Measurements from ENCODE around the gene SPG21.

DNA sequence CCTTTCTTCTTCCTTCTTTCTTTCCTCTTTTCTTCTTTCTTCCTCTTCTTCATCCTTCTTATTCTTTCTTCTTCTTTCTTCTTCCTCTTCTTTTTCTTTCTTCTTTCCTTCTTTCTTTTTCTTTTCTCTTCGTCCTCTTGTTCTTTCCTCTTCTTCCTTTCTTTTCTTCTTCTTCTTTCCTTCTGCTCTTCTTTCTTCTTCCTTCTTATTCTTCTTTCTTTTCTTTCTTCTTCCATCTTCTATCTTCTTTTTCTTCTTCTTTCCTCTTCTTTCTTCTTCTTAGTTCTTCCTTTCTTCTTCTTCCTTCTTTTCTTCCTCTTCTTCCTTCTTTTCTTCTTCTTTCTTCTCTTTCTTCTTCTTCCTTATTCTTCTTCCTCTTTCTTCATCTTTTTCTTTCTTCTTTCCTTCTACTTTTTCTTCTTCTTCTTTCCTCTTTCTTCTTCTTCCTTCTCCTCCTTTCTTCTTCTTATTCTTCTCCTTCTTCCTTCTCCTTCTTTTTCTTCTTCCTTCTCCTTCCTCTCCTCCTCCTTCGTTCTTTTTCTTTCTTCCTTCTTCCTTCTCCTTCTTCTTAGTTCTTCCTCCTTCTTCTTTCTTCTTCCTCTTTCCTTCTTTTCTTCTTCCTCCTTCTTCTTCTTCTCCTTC lies 37.8 kb downstream of the SPG21 start:
- TF ChIP-seq CTCF (IDR thresholded peaks at IDR 0.05 in 8 of 11, conservative IDR thresholded peaks at IDR 0.05 in 3 of 11), result no peak
- no peak for TF ChIP-seq POLR2AphosphoS5 (IDR thresholded peaks at IDR 0.05)
- TF ChIP-seq POLR2A (IDR thresholded peaks at IDR 0.05), result no peak
